K562 (cell line): ENCODE results near the gene EVA1B.

ENCODE experiments used
- BRCA1 ChIP-seq, 2 experiments: fragments of 450-650 bp in 1 of 2; sonication (generic) in 1 of 2; formaldehyde crosslinking in 1 of 2; IDR thresholded peaks; 2 replicates each; pipeline versions ENCODE4 v1.5.0 to v1.6.1; 2017 to 2020; ENCODE audit warnings: mild to moderate bottlenecking in 1 of 2, missing genetic modification reagents in 1 of 2
- CTCF ChIP-seq, 3 experiments: IDR thresholded peaks in 2 of 3; conservative IDR thresholded peaks in 1 of 3; 2 replicates each; pipeline ENCODE4 v1.5.1; 2011 to 2012; ENCODE audit warnings: low read length in 3 of 3, mild to moderate bottlenecking in 3 of 3, control low read depth in 2 of 3, improper control_type of control experiment in 1 of 3, inconsistent platforms in 1 of 3, low read depth in 1 of 3, mixed read lengths in 1 of 3, moderate library complexity in 1 of 3; ENCODE audit not compliant: insufficient read depth in 2 of 3
- EP300 ChIP-seq: IDR thresholded peaks from 2 replicates; pipeline ENCODE4 v1.6.1; 2012; ENCODE audit warnings: low read length, improper control_type of control experiment
- FOS ChIP-seq: IDR thresholded peaks from 3 replicates; pipeline ENCODE4 v1.6.1; 2011; ENCODE audit not compliant: insufficient read length; ENCODE audit errors: extremely low read depth
- HDAC6 ChIP-seq: IDR thresholded peaks from 2 replicates; pipeline ENCODE4 v1.6.1; 2012; ENCODE audit warnings: low read depth, mild to moderate bottlenecking, control low read depth, inconsistent platforms, low read length, moderate library complexity
- HDGF ChIP-seq: fragments of 450-650 bp; IDR thresholded peaks from 2 replicates; pipeline ENCODE4 v1.6.1; 2016
- MYNN ChIP-seq, 2 experiments: sonication (generic); formaldehyde crosslinking in 1 of 2; IDR thresholded peaks; 2 replicates each; pipeline versions ENCODE4 v1.5.0 to v1.6.1; 2016 to 2020; ENCODE audit warnings: antibody characterized with exemption in 1 of 2, missing genetic modification reagents in 1 of 2
- POLR2A ChIP-seq: fragments of 450-650 bp; conservative IDR thresholded peaks from 2 replicates; pipeline ENCODE4 v1.6.1; 2016
- POLR2AphosphoS5 ChIP-seq: IDR thresholded peaks from 2 replicates; pipeline ENCODE4 v1.6.1; 2011; ENCODE audit warnings: mild to moderate bottlenecking, low read depth, low read length, moderate library complexity; ENCODE audit not compliant: control insufficient read depth, insufficient read depth
- RNF2 ChIP-seq: sonication (generic); IDR thresholded peaks from 2 replicates; pipeline ENCODE4 v1.6.1; 2016
- SREBF1 ChIP-seq: fragments of 150-350 bp; IDR thresholded peaks from 2 replicates; pipeline ENCODE4 v1.6.1; 2014; ENCODE audit warnings: antibody characterized with exemption, low read depth, low read length, borderline replicate concordance
- ZBTB26 ChIP-seq: fragments of 450-650 bp; formaldehyde crosslinking; IDR thresholded peaks from 2 replicates; pipeline ENCODE4 v1.4.0; 2022; ENCODE audit warnings: missing genetic modification characterization
- ZNF263 ChIP-seq: sonication (generic); formaldehyde crosslinking; IDR thresholded peaks from 2 replicates; pipeline ENCODE4 v1.8.0; 2022; ENCODE audit warnings: mild to moderate bottlenecking, missing genetic modification reagents, borderline replicate concordance
- ZNF699 ChIP-seq: fragments of 250-450 bp; sonication (Bioruptor Pico); IDR thresholded peaks from 2 replicates; pipeline ENCODE4 v1.8.0; 2021; ENCODE audit warnings: mild to moderate bottlenecking, moderate library complexity; ENCODE audit not compliant: insufficient replicate concordance

- TF ChIP-seq POLR2A, result no peak
- TF ChIP-seq MYNN (IDR thresholded peaks at IDR 0.05), result no peak
- no peak for TF ChIP-seq MYNN (CRISPR knock-in tag; IDR thresholded peaks at IDR 0.05)
- TF ChIP-seq HDGF, result no peak
- no peak for TF ChIP-seq ZNF263 (CRISPR knock-in tag)
- TF ChIP-seq EP300, result no peak
- TF ChIP-seq BRCA1 (IDR thresholded peaks at IDR 0.05), result no peak
- no peak for TF ChIP-seq BRCA1 (CRISPR knock-in tag; IDR thresholded peaks at IDR 0.05)
- TF ChIP-seq POLR2AphosphoS5, result no peak
- TF ChIP-seq RNF2, result no peak
- TF ChIP-seq ZBTB26 (CRISPR knock-in tag), result no peak
- TF ChIP-seq FOS, result no peak
- TF ChIP-seq ZNF699 (CRISPR knock-in tag), result no peak
- TF ChIP-seq SREBF1, result no peak
- no peak for TF ChIP-seq CTCF (IDR thresholded peaks at IDR 0.05 in 2 of 3, conservative IDR thresholded peaks at IDR 0.05 in 1 of 3; ENCODE audit: insufficient read depth in 2 of 3, low read depth in 1 of 3, low read length in 3 of 3)
- TF ChIP-seq HDAC6, result no peak
Observed at GRCh38 chr1:36301220-36301619, 22.2 kb downstream of the EVA1B start.
